GM18498 (cell line): ENCODE results near the gene SGK2.

Source experiments
- ATAC-seq: cut with Tn5 transposase; IDR thresholded peaks from one replicate; pipeline ENCODE4 v1.9.1; 2021; ENCODE audit warnings: mild to moderate bottlenecking, moderate library complexity; ENCODE audit not compliant: unreplicated experiment

The SGK2 gene

DNA sequence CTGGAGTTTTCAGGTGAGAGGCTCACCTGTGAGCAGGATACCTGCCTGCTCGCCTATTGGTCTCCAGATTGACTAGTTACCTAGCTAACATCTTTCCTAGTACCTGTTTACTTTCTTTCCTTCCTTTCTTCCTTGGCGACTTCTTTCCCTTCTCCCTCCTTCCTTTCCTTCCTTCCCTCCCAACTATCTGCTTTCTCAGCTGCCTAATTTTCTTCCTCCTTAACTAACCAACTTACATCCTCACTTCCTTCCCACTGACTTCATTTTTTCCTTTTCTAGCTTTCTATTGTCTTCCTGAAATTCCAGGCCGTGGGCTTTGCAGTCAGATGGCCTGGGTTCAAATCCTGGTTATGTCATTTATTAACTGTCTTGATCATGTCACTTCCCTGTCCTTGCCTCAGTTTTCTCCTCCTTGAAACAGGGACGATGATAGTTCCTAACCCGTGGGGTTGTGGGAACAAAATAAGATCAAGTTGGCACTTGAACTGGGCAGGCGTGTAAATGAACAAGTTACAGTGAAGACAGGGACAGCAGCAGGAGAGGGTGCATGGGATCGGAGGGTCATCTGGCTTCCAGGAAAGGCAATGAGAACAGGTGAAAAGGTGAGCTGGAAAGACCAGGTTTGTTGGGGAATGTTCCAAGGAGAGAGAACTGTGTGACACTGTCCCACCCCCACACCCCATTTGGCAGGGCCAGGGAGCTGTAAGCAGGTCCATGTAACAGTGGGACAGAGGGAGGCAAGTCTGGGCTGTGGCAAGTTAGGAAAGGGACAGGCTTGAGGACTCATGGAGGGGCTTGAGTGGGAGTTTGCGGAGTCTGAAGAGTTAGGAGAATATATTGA is 540 bp downstream of the SGK2 start:
- ATAC-seq: no peak

GRCh38 chr20:43560974-43561373 is 2.1 kb downstream of the SGK2 start:
- no peak for ATAC-seq

DNA sequence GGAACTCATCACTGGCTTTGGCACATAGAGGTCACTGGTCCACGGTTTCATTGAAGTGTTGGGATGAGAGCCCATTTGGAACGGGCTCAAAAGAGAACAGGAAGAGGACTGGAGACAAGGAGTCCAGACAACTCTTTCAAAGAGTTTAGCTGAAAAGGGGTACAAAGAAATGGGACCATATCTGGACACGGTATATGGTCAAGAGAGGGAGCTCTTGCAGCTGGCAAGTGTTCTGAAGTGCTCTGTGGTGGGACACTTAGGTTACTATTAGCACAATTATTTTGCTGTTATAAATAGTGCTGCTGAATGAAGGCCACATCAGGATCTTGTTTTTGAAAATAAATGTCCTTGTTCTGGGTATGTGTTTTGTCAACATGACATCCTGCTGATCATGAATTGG is 4.6 kb downstream of the SGK2 start:
- no peak for ATAC-seq

DNA sequence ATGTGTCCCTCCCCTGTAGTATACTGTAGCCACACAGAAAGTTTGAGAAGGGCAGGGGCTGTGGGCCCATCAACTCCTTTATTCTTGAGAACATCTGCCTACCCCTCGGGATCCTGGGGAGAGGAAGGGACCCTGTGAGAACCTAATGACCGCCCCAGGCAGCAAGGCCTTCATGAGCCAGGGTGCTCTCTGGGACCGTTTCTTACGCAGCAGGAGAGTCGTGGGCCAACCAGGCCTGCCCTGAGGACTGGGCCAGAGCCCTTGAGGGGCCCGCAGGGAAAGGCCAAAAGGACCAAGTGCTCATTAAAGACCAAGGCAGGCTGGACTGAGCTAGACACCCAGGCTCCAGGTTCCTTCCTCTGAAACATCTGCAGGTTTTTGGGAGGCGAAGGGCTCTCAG is 5.2 kb downstream of the SGK2 start:
- ATAC-seq: no peak

GRCh38 chr20:43564455-43564854 is 5.6 kb downstream of the SGK2 start:
- ATAC-seq: no peak

DNA sequence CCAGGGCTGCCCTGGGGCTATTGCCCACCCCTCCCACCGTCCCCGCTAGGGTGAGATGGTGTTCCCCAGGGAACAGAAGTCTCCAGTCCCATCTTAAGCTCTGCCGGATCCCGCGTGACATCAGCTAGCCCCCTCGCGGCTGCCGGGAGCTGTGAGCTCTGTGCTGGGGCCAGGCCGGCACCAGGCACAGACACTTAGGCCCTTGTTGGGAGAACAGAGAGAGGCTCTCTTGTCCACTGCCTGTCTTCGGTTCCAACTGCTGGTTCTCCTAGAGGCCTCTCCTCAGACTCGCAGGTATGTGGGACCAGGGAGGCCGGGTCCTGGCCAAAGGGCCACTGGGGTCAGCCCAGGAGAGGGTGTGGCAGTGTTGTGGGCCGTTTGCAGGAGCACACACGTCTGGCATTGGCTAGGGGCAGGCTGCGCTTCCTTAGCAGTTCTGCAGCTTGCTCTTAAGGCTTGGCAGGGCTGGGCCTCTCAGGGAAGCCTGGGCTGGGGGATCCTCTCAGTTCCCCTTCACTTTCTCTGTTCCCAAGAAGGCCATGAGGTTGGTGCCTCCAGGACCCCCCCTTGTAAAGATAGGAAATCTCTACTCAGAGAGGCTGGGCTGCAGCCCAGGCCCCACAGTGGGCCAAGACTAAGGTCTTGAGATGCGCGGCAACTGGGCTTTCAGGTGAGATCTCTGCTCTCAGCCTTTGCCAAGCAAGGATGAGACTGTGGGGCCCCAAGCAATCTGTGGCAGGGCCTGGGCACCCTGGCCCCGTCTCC is 6.3 kb downstream of the SGK2 start:
- ATAC-seq: no peak

GRCh38 chr20:43565758-43566104 is 6.9 kb downstream of the SGK2 start:
- ATAC-seq: no peak

GRCh38 chr20:43567477-43567876 is 8.7 kb downstream of the SGK2 start:
- ATAC-seq: no peak

GRCh38 chr20:43568706-43569105 is 9.9 kb downstream of the SGK2 start:
- ATAC-seq: no peak

GRCh38 chr20:43569282-43569681 is 10.5 kb downstream of the SGK2 start:
- no peak for ATAC-seq

DNA sequence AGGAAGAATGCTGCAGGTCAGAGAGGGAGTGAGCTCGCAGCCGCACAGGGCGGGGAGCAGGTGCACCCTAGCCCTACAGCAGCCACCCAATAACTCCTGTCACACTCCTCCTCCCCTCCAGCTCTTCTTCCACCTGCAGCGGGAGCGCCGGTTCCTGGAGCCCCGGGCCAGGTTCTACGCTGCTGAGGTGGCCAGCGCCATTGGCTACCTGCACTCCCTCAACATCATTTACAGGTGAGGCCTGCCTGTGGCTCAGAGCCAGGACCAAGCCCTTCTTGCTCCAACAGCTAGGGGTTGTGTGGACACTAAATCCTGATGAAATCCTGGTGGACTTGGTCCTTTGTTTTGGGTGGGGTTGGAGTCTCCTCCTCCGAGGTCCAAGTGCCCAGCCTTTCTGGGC is 11.7 kb downstream of the SGK2 start:
- no peak for ATAC-seq

DNA sequence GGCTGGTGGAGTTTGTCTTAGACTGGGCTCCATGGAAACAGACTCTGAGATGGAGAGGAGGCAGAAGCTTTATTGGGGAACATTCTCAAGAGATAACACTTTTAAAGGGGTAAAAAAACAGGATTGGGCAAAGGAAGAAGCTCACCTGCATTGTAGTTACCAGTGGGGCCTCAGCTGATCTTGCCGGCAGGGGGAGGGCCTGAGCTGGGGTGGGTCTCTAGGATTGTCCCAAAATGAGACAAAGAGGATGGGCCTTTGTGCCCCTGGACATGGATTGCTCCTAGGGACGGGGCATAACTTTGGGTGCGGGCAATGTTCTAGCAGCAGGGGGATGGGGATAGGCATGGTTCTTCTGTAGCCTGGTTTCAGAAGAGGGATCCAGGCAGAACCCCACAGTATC is 12.5 kb downstream of the SGK2 start:
- ATAC-seq: no peak

DNA sequence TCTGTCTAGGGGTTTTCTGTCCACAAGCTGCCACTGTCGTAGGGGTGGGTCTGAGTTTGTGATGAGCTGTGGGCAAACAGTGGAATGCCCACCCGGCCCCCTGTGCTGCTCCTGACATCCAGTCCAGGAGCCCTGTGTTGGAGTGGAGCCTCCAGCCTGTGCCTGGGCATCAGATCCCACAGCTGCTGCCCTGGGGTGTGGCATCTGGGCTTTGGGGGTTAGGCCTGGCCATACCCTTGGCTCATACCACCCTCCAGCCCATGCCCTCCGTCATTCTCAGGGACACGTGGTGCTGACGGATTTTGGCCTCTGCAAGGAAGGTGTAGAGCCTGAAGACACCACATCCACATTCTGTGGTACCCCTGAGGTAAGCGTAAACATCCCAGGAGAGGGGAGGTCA is 12.9 kb downstream of the SGK2 start:
- no peak for ATAC-seq

- no peak for ATAC-seq
Measured at GRCh38 chr20:43572891-43573290, 14.1 kb downstream of the SGK2 start.

DNA sequence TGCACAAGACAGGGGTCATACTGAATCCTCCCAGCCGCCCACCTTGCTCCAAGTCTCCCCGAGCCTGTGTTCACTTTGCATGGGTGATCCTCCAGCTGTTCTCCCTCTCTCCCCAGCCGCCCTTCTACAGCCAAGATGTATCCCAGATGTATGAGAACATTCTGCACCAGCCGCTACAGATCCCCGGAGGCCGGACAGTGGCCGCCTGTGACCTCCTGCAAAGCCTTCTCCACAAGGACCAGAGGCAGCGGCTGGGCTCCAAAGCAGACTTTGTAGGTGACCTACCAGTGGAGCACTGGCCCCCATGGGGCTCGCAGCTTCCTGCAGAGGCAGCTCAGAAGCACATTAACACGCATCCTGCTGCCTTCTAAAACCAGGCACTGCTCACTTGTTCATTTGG is 17.3 kb downstream of the SGK2 start:
- ATAC-seq: no peak

DNA sequence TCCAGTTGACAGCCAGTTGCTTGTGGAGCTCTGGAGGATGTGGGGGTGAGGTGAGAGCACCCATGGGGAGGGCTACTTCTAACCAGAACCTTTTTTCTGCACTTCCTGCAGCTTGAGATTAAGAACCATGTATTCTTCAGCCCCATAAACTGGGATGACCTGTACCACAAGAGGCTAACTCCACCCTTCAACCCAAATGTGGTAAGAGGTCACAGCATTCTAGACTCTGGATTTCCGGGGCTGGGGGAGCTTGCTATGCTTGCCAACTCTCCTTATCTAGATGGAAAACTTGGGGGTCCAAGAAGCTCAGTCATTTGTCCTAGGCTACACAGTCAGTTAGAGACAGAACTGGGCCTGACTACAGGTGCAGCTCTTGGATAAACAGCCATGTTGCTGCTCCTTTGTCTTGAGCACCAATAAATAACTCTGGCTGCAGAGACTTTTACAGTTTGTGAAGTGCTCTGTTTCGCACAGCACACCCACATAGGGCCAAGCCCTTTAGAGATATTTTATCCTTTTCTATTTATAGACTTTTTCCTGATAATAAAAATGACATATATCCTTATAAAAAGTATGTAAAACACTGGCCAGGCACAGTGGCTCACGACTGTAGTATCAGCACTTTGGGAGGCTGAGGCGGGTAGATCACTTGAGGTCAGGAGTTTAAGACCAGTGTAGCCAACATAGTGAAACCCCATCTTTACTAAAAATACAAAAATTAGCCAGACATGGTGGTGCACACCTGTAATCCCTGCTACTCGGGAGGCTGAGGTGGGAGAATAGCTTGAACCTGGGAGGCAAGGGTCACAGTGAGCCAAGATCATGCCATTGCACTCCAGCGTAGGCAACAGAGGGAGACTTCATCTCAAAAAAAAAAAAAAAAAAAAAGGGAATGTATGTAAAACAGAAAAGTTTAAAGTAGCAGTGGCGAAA is 21.3 kb downstream of the SGK2 start:
- ATAC-seq: no peak

DNA sequence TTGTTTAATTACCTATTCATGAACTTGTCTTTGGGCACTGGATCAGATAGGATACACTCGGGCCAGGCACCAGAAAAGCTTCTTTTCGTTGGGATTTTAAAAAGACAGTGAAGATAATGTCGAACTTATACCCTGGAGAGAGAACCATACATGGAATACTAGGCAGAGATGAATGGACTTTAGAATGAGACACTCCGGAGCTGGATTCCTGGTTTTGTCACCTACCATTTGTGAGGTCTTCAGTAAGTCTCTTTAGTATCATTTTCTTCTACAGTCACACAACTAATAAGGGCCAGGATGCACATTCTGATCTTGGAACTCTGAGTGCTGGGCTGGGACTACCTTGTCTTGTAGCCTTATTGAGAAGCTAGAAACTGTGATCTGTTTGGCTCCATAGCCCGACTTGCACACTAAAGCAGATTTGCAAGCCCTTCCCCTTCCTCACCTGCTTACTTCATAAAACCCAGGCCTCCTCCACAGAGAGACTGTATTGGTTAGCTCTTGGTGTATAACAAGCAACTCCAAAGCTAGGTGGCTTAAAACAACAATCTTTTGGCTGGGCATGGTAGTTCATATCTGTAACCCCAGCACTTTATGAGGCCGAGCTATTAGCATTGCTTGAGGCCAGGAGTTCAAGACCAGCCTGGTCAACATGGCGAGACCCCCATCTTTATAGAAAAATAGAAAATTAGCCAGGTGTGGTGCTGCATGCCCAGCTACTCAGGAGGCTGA is 24.5 kb downstream of the SGK2 start:
- no peak for ATAC-seq

DNA sequence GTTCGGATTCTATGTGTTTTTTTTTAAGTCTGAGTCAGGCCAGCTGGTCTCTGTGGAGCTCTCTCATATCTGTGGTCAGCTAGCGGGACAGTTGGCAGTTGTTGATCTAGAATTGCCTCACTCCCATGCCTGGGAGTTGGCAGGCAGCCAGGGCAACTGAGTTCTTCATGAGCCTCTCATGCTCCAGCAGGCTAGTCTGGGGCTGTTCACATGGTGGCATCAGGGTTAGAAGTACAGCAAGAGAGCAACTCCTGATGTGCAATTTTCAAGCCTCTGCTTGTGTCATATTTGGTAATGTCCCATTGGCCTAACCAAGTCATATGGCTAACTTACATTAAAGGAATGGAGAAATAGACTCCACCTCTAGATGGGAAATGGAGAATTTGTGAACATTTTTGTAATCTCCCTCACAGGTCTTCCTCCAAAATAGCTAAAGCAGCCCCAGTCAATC is 25.2 kb downstream of the SGK2 start:
- no peak for ATAC-seq

DNA sequence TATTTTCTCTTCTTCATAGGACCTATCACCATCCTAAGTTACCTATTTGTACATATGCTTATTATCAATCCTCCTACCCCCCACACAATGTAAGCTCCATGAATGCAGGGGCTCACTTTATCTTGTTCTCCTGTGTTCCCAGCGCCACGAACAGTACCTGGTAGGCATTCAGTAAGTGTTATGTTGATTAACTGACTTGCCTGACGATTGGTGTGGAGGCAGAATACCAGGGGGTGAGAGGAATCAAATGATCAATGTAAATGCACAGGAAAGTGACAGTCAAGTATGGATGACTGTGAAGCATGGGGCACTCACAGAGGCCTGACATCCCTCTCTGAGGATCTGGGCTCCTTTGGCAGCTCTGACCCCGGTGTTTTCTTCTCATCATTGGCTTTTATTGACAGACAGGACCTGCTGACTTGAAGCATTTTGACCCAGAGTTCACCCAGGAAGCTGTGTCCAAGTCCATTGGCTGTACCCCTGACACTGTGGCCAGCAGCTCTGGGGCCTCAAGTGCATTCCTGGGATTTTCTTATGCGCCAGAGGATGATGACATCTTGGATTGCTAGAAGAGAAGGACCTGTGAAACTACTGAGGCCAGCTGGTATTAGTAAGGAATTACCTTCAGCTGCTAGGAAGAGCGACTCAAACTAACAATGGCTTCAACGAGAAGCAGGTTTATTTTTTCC is 25.8 kb downstream of the SGK2 start:
- ATAC-seq: no peak

GRCh38 chr20:43586641-43587040 is 27.8 kb downstream of the SGK2 start:
- ATAC-seq: no peak
